Panc1 (cell line): ENCODE results near the gene TFB2M. TPM values are rescaled to one million over a fixed set of nuclear protein-coding genes. Genes with fewer than 3 reads are reported as not detected.

Experiments used
- ATAC-seq: fragments of 200-7000 bp; cut with Tn5 transposase; 2 replicates; pipeline ENCODE4 v1.9.1; 2020; ENCODE audit warnings: mild to moderate bottlenecking, moderate library complexity
- BruUV-seq: library from RNA; stranded (reverse); fragments of 400-500 nt; replicated peaks from 2 replicates; lab custom pipeline; 2021; lab: Mats Ljungman, UMichigan
- CTCF ChIA-PET: fragments of 300-600 bp; sonication (Branson Sonifier 250); formaldehyde crosslinking; loops from one replicate; lab custom pipeline; 2022; ENCODE audit warnings: antibody characterized with exemption; lab: Charles Lee
- POLR2A ChIA-PET: fragments of 300-600 bp; sonication (Branson Sonifier 250); formaldehyde crosslinking; loops from one replicate; lab custom pipeline; 2022; ENCODE audit warnings: antibody characterized with exemption; lab: Charles Lee
- DNase-seq: peaks from one replicate; pipeline ENCODE4 v3.0.0-alpha.2; 2010; ENCODE audit warnings: low read depth, low spot score
- H3K27ac ChIP-seq: 2 replicates; pipeline ENCODE4 v1.5.1; 2011; ENCODE audit warnings: mild to moderate bottlenecking, low read length, inconsistent platforms
- H3K27me3 ChIP-seq: fragments of 200-500 bp; sonication (Bioruptor generic); 2 replicates; pipeline ENCODE4 v1.6.0; 2014; ENCODE audit warnings: low read length, inconsistent platforms; ENCODE audit not compliant: control insufficient read depth, insufficient read depth
- H3K36me3 ChIP-seq: fragments of 200-500 bp; sonication (Bioruptor generic); 2 replicates; pipeline ENCODE4 v1.5.1; 2014; ENCODE audit warnings: inconsistent platforms, mild to moderate bottlenecking, low read length, moderate library complexity; ENCODE audit not compliant: control insufficient read depth, insufficient read depth
- H3K4me1 ChIP-seq: 2 replicates; pipeline ENCODE4 v1.5.1; 2011; ENCODE audit warnings: inconsistent platforms, mild to moderate bottlenecking, low read length, moderate library complexity; ENCODE audit not compliant: control insufficient read depth, insufficient read depth
- H3K4me3 ChIP-seq, 2 experiments: 2 replicates each; pipeline ENCODE4 v1.5.1; 2011 to 2012; ENCODE audit warnings: low read depth in 2 of 2, low read length in 2 of 2, mild to moderate bottlenecking in 2 of 2, inconsistent platforms in 1 of 2, moderate library complexity in 1 of 2
- H3K9me3 ChIP-seq: fragments of 200-500 bp; sonication (Bioruptor generic); 2 replicates; pipeline ENCODE4 v1.5.1; 2014; ENCODE audit warnings: low read depth, mild to moderate bottlenecking, inconsistent platforms, low read length, moderate library complexity; ENCODE audit not compliant: control insufficient read depth, insufficient read depth
- CTCF ChIP-seq: fragments of 450-650 bp; IDR thresholded peaks from 2 replicates; pipeline ENCODE4 v1.5.1; 2017; ENCODE audit warnings: mild to moderate bottlenecking
- POLR2AphosphoS5 ChIP-seq: IDR thresholded peaks from 2 replicates; pipeline ENCODE4 v1.6.1; 2012; ENCODE audit warnings: mild to moderate bottlenecking, low read depth, low read length, moderate library complexity
- REST ChIP-seq, 2 experiments: IDR thresholded peaks; 2 replicates each; pipeline ENCODE4 v1.6.1; 2011 to 2012; ENCODE audit warnings: low read depth in 2 of 2, control low read depth in 1 of 2, low read length in 1 of 2, mild to moderate bottlenecking in 1 of 2, moderate library complexity in 1 of 2; ENCODE audit not compliant: insufficient read depth in 1 of 2
- SIN3A ChIP-seq: IDR thresholded peaks from 2 replicates; pipeline ENCODE4 v1.6.1; 2012; ENCODE audit warnings: low read depth, mild to moderate bottlenecking, low read length, moderate library complexity, borderline replicate concordance; ENCODE audit not compliant: insufficient read depth
- TCF7L2 ChIP-seq: IDR thresholded peaks from 2 replicates; pipeline ENCODE4 v1.6.1; 2011; ENCODE audit warnings: mild to moderate bottlenecking, low read depth, low read length, inconsistent platforms
- in situ Hi-C: cut with HindIII; loops from 2 replicates; pipeline ENCODE4 v1.10.0; 2016; ENCODE audit warnings: low sequenced_read_pairs, low pct_unique_long_range_greater_than_20kb
- intact Hi-C: fragments of 100-400 bp; cut with micrococcal nuclease; formaldehyde crosslinking; loops from one replicate; pipeline ENCODE4 v1.10.0; 2022; ENCODE audit not compliant: unreplicated experiment
- total RNA-seq: library from RNA; stranded (reverse); gene quantifications from one replicate; pipeline ENCODE4 v1.2.1, GENCODE V29; 2021; ENCODE audit not compliant: unreplicated experiment

The TFB2M gene
- total RNA-seq, 1 experiment from 2014 or later, result 21.0 TPM

GRCh38 chr1:246513041-246513440 is 53.0 kb downstream of the TFB2M start:
- no peaks in the 10 kb centered on the region for H3K27me3 ChIP-seq
- DNase-seq, result no peak
- no peaks in the 10 kb centered on the region for H3K4me1 ChIP-seq
- POLR2A ChIA-PET, result no interaction called here
- no peak for ATAC-seq
- CTCF ChIA-PET, result no interaction called here
- H3K36me3 ChIP-seq, result no peaks in the 10 kb centered on the region
- no peak for TF ChIP-seq CTCF
- no peak for TF ChIP-seq SIN3A
- no peak for TF ChIP-seq POLR2AphosphoS5
- TF ChIP-seq REST (IDR thresholded peaks at IDR 0.05; ENCODE audit: insufficient read depth in 1 of 2, low read depth in 2 of 2, low read length in 1 of 2), result no peak
- TF ChIP-seq TCF7L2, result no peak
- no peak overlapping the region for H3K27ac ChIP-seq
- no peak overlapping the region for H3K4me3 ChIP-seq
- no TSS peak for BruUV-seq
- peaks cover 4% of the 10 kb centered on the region; the same call in 1 of the 2 replicates for H3K9me3 ChIP-seq
- intact Hi-C loops, result no loop called here
- in situ Hi-C loops, result no loop called here

- DNase-seq, result no peak
- in situ Hi-C loops, result no loop called here
- Histone ChIP-seq H3K4me1 (no peaks in the 10 kb centered on the region), H3K36me3 (no peaks in the 10 kb centered on the region), H3K9me3 (peaks cover 4% of the 10 kb centered on the region; the same call in 1 of the 2 replicates), H3K4me3 (no peak overlapping the region), H3K27ac (no peak overlapping the region), H3K27me3 (no peaks in the 10 kb centered on the region)
- intact Hi-C loops, result no loop called here
- ChIA-PET POLR2A (no interaction called here), CTCF (no interaction called here)
- no peak for ATAC-seq
- TF ChIP-seq POLR2AphosphoS5, result no peak
- no peak for TF ChIP-seq CTCF
- TF ChIP-seq TCF7L2, result no peak
- TF ChIP-seq SIN3A, result no peak
- no peak for TF ChIP-seq REST (IDR thresholded peaks at IDR 0.05; ENCODE audit: insufficient read depth in 1 of 2, low read depth in 2 of 2, low read length in 1 of 2)
- no TSS peak for BruUV-seq
Measured at GRCh38 chr1:246512635-246513034, 53.4 kb downstream of the TFB2M start.
